GM18867 (cell line): ENCODE measurements around the gene MYO6.
A peak's percentile ranks its signal among the peaks of the same experiment; 100 is the strongest.

Experiments used
- ATAC-seq: cut with Tn5 transposase; IDR thresholded peaks from one replicate; pipeline ENCODE4 v1.9.1; 2021; ENCODE audit warnings: mild to moderate bottlenecking, moderate library complexity; ENCODE audit not compliant: unreplicated experiment

The MYO6 gene

GRCh38 chr6:75819776-75820487, 70.9 kb downstream of the MYO6 start:
- no peak for ATAC-seq

- peak; percentile 95 for ATAC-seq
Measured at GRCh38 chr6:75824160-75824559, 75.1 kb downstream of the MYO6 start.

GRCh38 chr6:75827163-75827562, 78.1 kb downstream of the MYO6 start:
- no peak for ATAC-seq

GRCh38 chr6:75830959-75831885, 82.2 kb downstream of the MYO6 start:
- peak; percentile 89 for ATAC-seq

GRCh38 chr6:75834447-75834846, 85.4 kb downstream of the MYO6 start:
- ATAC-seq: no peak

- ATAC-seq: no peak
Measured at GRCh38 chr6:75842191-75842590, 93.2 kb downstream of the MYO6 start.

- no peak for ATAC-seq
Measured at GRCh38 chr6:75842732-75843131, 93.7 kb downstream of the MYO6 start.

- ATAC-seq: no peak
Measured at GRCh38 chr6:75843396-75843795, 94.4 kb downstream of the MYO6 start.

- ATAC-seq: no peak
Measured at GRCh38 chr6:75848274-75848673, 99.2 kb downstream of the MYO6 start.

- no peak for ATAC-seq
Measured at GRCh38 chr6:75849329-75850025, 100.4 kb downstream of the MYO6 start.

GRCh38 chr6:75850026-75850833, 101.2 kb downstream of the MYO6 start:
- no peak for ATAC-seq

- ATAC-seq: peak; percentile 67
Measured at GRCh38 chr6:75852721-75853120, 103.7 kb downstream of the MYO6 start.

- ATAC-seq: no peak
Measured at GRCh38 chr6:75853806-75854205, 104.8 kb downstream of the MYO6 start.

- ATAC-seq: peak; percentile 48
Measured at GRCh38 chr6:75855052-75855451, 106.0 kb downstream of the MYO6 start.

GRCh38 chr6:75856902-75857301, 107.9 kb downstream of the MYO6 start:
- no peak for ATAC-seq

- ATAC-seq: no peak
Measured at GRCh38 chr6:75863001-75863400, 114.0 kb downstream of the MYO6 start.

- ATAC-seq: no peak
Measured at GRCh38 chr6:75863784-75864183, 114.7 kb downstream of the MYO6 start.

- no peak for ATAC-seq
Measured at GRCh38 chr6:75864446-75864845, 115.4 kb downstream of the MYO6 start.

GRCh38 chr6:75870389-75870788, 121.3 kb downstream of the MYO6 start:
- ATAC-seq: no peak

- no peak for ATAC-seq
Measured at GRCh38 chr6:75874224-75874623, 125.2 kb downstream of the MYO6 start.

GRCh38 chr6:75876152-75876551, 127.1 kb downstream of the MYO6 start:
- ATAC-seq: no peak
